SU-DHL-6 (cell line): ENCODE measurements around the gene TMEM185A.

Experiments
- H2AFZ ChIP-seq: fragments of 200-600 bp; sonication (generic); 2 replicates; pipeline ENCODE4 v1.6.1; 2014; ENCODE audit warnings: low read depth, mild to moderate bottlenecking, moderate library complexity, mixed read lengths, antibody characterized with exemption, low read length; ENCODE audit not compliant: severe bottlenecking
- H3F3A ChIP-seq: fragments of 200-600 bp; shearing (Covaris generic); 2 replicates; pipeline ENCODE4 v1.6.0; 2016; ENCODE audit warnings: antibody characterized with exemption, mild to moderate bottlenecking; ENCODE audit not compliant: insufficient read depth
- H3K27ac ChIP-seq: fragments of 200-600 bp; sonication (generic); 2 replicates; pipeline ENCODE4 v1.5.1; 2016; ENCODE audit warnings: low read depth, mild to moderate bottlenecking, low read length, moderate library complexity, mixed read lengths
- H3K27me3 ChIP-seq: fragments of 200-600 bp; sonication (generic), shearing (Covaris generic); 2 replicates; pipeline ENCODE4 v1.6.0; 2014; ENCODE audit warnings: mild to moderate bottlenecking, low read length
- H3K36me3 ChIP-seq: fragments of 200-600 bp; sonication (generic); 2 replicates; pipeline ENCODE4 v1.6.1; 2014; ENCODE audit warnings: mild to moderate bottlenecking, low read length, mixed read lengths
- H3K4me2 ChIP-seq: fragments of 300-600, 200-600 bp; shearing (Covaris generic), sonication (generic); 2 replicates; pipeline ENCODE4 v1.6.0; 2014; ENCODE audit warnings: low read length, low read depth, mild to moderate bottlenecking; ENCODE audit not compliant: poor library complexity, severe bottlenecking
- H3K4me3 ChIP-seq: fragments of 200-600 bp; sonication (generic); 2 replicates; pipeline ENCODE4 v1.5.1; 2014; ENCODE audit warnings: antibody characterized with exemption, low read length, mild to moderate bottlenecking, mixed read lengths; ENCODE audit not compliant: insufficient read depth, poor library complexity, severe bottlenecking
- H3K79me2 ChIP-seq: fragments of 200-600 bp; sonication (generic); 2 replicates; pipeline ENCODE4 v1.6.1; 2014; ENCODE audit warnings: mild to moderate bottlenecking, low read length, moderate library complexity; ENCODE audit not compliant: insufficient read depth
- H3K9ac ChIP-seq: fragments of 200-600 bp; sonication (generic); 2 replicates; pipeline ENCODE4 v1.7.0; 2014; ENCODE audit warnings: mild to moderate bottlenecking, low read length
- H3K9me2 ChIP-seq: fragments of 200-600 bp; sonication (generic); replicated peaks from 2 replicates; pipeline ENCODE4 v1.6.1; 2014; ENCODE audit warnings: low read length; ENCODE audit not compliant: insufficient read depth
- H3K9me3 ChIP-seq: fragments of 200-600 bp; sonication (generic); 2 replicates; pipeline ENCODE4 v1.6.1; 2014; ENCODE audit warnings: low read length, mixed read lengths; ENCODE audit not compliant: insufficient read depth
- H4K20me1 ChIP-seq: fragments of 200-600 bp; sonication (generic); 2 replicates; pipeline ENCODE4 v1.6.1; 2014; ENCODE audit warnings: low read depth, mild to moderate bottlenecking, antibody characterized with exemption, low read length, moderate library complexity, mixed read lengths
- CTCF ChIP-seq: fragments of 200-600 bp; sonication (generic); IDR thresholded peaks from one replicate; pipeline ENCODE4 v1.5.1; 2017; ENCODE audit warnings: antibody characterized with exemption, mild to moderate bottlenecking, low read length, moderate library complexity; ENCODE audit not compliant: insufficient read depth, poor library complexity, severe bottlenecking
- EZH2phosphoT487 ChIP-seq: fragments of 200-600 bp; sonication (generic), shearing (Covaris generic); conservative IDR thresholded peaks from 2 replicates; pipeline ENCODE4 v1.6.1; 2018; ENCODE audit warnings: mild to moderate bottlenecking, antibody characterized with exemption, low read length, moderate library complexity, mixed read lengths

The TMEM185A gene

GRCh38 chrX:149647505-149647904 is 15.9 kb upstream of the TMEM185A start:
- Histone ChIP-seq H3K4me2 (no peak overlapping the region), H3K27me3 (no peaks in the 10 kb centered on the region), H4K20me1 (no peaks in the 10 kb centered on the region), H3K9ac (no peak overlapping the region), H3K27ac (no peak overlapping the region), H2AFZ (no peak overlapping the region), H3K9me2 (no peaks in the 10 kb centered on the region), H3K79me2 (no peaks in the 10 kb centered on the region), H3K4me3 (no peak overlapping the region), H3F3A (no peaks in the 10 kb centered on the region), H3K9me3 (no peaks in the 10 kb centered on the region), H3K36me3 (no peaks in the 10 kb centered on the region)
- TF ChIP-seq EZH2phosphoT487 = no peak

- Histone ChIP-seq H3K4me2 (no peak overlapping the region), H3K9me3 (no peaks in the 10 kb centered on the region), H3K27me3 (no peaks in the 10 kb centered on the region), H3K79me2 (no peaks in the 10 kb centered on the region), H3K36me3 (no peaks in the 10 kb centered on the region), H4K20me1 (no peaks in the 10 kb centered on the region), H3K9ac (no peak overlapping the region), H3K9me2 (no peaks in the 10 kb centered on the region), H3K27ac (no peak overlapping the region), H3F3A (no peaks in the 10 kb centered on the region), H3K4me3 (no peak overlapping the region), H2AFZ (no peak overlapping the region)
- TF ChIP-seq EZH2phosphoT487 (no peak), CTCF (no peak)
These were observed 11.9 kb upstream of the TMEM185A start for GRCh38 chrX:149643496-149643895.

- no peak overlapping the region for H2AFZ ChIP-seq
- H3K27me3 ChIP-seq = no peaks in the 10 kb centered on the region
- H3K79me2 ChIP-seq = no peaks in the 10 kb centered on the region
- no peak overlapping the region for H3K9ac ChIP-seq
- no peaks in the 10 kb centered on the region for H3K36me3 ChIP-seq
- H4K20me1 ChIP-seq = no peaks in the 10 kb centered on the region
- H3K27ac ChIP-seq = no peak overlapping the region
- H3K9me2 ChIP-seq = no peaks in the 10 kb centered on the region
- H3K4me3 ChIP-seq = no peak overlapping the region
- TF ChIP-seq CTCF (no peak), EZH2phosphoT487 (no peak)
- no peaks in the 10 kb centered on the region for H3K9me3 ChIP-seq
- no peaks in the 10 kb centered on the region for H3F3A ChIP-seq
- H3K4me2 ChIP-seq = no peak overlapping the region
These were observed 10.2 kb upstream of the TMEM185A start for GRCh38 chrX:149641835-149642234.

- Histone ChIP-seq H3K9me2 (no peaks in the 10 kb centered on the region), H3K27ac (no peak overlapping the region), H3K27me3 (no peaks in the 10 kb centered on the region), H3K4me2 (no peak overlapping the region), H3K9me3 (no peaks in the 10 kb centered on the region), H3K9ac (no peak overlapping the region), H3K4me3 (no peak overlapping the region), H3K36me3 (no peaks in the 10 kb centered on the region), H3F3A (no peaks in the 10 kb centered on the region), H2AFZ (no peak overlapping the region), H4K20me1 (no peaks in the 10 kb centered on the region), H3K79me2 (no peaks in the 10 kb centered on the region)
- TF ChIP-seq EZH2phosphoT487 (no peak), CTCF (no peak)
These were observed 9.8 kb upstream of the TMEM185A start for GRCh38 chrX:149641432-149641831.
